Suprapubic skin (tissue), 4 donors: ENCODE data around the gene CDC5L. TPM values are rescaled to one million over a fixed set of nuclear protein-coding genes. Genes with fewer than 3 reads are reported as not detected.
A peak's percentile ranks its signal among the peaks of the same experiment; 100 is the strongest.

Experiments used
- DNase-seq, 2 donors: peaks; one replicate each; pipeline ENCODE4 v3.0.0-alpha.2; 2019; ENCODE audit warnings: low spot score in 2 of 2
- H3K27ac ChIP-seq: fragments of 200-600 bp; sonication (generic); one replicate; pipeline ENCODE4 v1.5.1; 2019
- H3K27me3 ChIP-seq: fragments of 200-600 bp; sonication (generic); one replicate; pipeline ENCODE4 v1.5.1; 2019
- H3K36me3 ChIP-seq: fragments of 200-600 bp; sonication (generic); one replicate; pipeline ENCODE4 v1.5.1; 2019
- H3K4me1 ChIP-seq: fragments of 200-600 bp; sonication (generic); one replicate; pipeline ENCODE4 v1.5.1; 2019
- H3K4me3 ChIP-seq: fragments of 200-600 bp; sonication (generic); one replicate; pipeline ENCODE4 v1.5.1; 2019; ENCODE audit warnings: mild to moderate bottlenecking
- H3K9me3 ChIP-seq: fragments of 200-600 bp; sonication (generic); one replicate; pipeline ENCODE4 v1.5.1; 2019
- EP300 ChIP-seq: sonication (generic); formaldehyde crosslinking; IDR thresholded peaks from one replicate; pipeline ENCODE4 v1.6.1; 2017; ENCODE audit warnings: antibody characterized with exemption
- POLR2A ChIP-seq, 2 donors: fragments of 450-650 bp; IDR thresholded peaks; one replicate each; pipeline ENCODE4 v1.6.1; 2017; ENCODE audit warnings: antibody characterized with exemption in 2 of 2, mild to moderate bottlenecking in 2 of 2, moderate library complexity in 2 of 2
- POLR2AphosphoS5 ChIP-seq, 3 donors: sonication (generic); formaldehyde crosslinking; IDR thresholded peaks; one replicate each; pipeline ENCODE4 v1.6.1; 2017; ENCODE audit warnings: antibody characterized with exemption in 3 of 3
- WGBS: methylation state at CpG from one replicate; pipeline ENCODE4 v1.1.5; 2018; 5-methylcytosine and 5-hydroxymethylcytosine counted together
- total RNA-seq, 4 donors: library from RNA; depleted of rRNA; stranded (reverse); fragments of >200 nt; gene quantifications; one replicate each; pipeline ENCODE4 v1.1.0, GENCODE V29; 2016
- TF ChIP-seq, protein P1 (sequence below), 2 donors: fragments of 200-600 bp in 1 of 2; fragments of 450-650 bp in 1 of 2; sonication (generic) in 1 of 2; IDR thresholded peaks; one replicate each; pipeline ENCODE4 v1.5.1; 2016 to 2019; ENCODE audit warnings: antibody characterized with exemption in 2 of 2, mild to moderate bottlenecking in 1 of 2, moderate library complexity in 1 of 2

The CDC5L gene
- total RNA-seq, 4 donors from 2014 or later: 12.3 to 16.6 (median 15.4) TPM

DNA sequence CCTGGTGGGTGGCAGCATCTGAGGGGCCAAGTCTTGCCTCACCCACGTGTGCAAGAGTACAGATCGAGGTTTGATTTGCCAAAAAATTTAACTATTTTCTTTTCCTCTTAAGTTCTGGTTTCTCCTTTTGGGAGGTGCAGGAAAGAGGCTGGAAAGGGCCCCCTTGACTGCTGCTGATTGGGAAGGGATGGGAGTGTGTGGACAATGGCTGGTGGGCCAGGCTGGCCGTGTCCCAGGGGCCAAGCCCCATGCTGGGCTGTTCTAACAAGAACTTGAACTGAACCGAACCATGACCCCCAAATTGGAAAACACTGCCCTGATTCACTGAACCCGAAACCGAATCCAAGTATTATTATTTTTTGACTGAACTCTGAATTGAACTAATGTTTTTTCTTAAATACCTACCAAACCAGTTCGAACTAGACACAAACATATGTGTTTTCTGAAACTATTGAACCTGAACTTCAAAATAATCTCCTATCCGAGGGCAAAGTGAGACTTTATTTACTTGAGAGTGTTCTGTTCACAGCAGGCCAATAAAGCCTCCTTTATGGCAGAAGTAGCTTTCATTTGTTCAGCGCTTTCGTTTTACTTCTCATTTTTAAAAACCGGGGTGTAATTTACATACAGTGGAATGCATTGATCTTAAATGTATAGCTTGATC is 91.2 kb downstream of the CDC5L start:
- Histone ChIP-seq H3K9me3 (no peaks in the 10 kb centered on the region), H3K4me1 (peaks cover 12% of the 10 kb centered on the region), H3K27me3 (no peaks in the 10 kb centered on the region), H3K4me3 (no peak overlapping the region), H3K36me3 (no peaks in the 10 kb centered on the region), H3K27ac (no peak overlapping the region)
- no peak for DNase-seq
- 65% methylated on average over 11 of the region's 11 CpGs for WGBS
- TF ChIP-seq EP300 (no peak), POLR2A (IDR thresholded peaks at IDR 0.05) (no peak), POLR2AphosphoS5 (IDR thresholded peaks at IDR 0.05) (no peak)
- TF ChIP-seq, protein P1, sequence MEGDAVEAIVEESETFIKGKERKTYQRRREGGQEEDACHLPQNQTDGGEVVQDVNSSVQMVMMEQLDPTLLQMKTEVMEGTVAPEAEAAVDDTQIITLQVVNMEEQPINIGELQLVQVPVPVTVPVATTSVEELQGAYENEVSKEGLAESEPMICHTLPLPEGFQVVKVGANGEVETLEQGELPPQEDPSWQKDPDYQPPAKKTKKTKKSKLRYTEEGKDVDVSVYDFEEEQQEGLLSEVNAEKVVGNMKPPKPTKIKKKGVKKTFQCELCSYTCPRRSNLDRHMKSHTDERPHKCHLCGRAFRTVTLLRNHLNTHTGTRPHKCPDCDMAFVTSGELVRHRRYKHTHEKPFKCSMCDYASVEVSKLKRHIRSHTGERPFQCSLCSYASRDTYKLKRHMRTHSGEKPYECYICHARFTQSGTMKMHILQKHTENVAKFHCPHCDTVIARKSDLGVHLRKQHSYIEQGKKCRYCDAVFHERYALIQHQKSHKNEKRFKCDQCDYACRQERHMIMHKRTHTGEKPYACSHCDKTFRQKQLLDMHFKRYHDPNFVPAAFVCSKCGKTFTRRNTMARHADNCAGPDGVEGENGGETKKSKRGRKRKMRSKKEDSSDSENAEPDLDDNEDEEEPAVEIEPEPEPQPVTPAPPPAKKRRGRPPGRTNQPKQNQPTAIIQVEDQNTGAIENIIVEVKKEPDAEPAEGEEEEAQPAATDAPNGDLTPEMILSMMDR (IDR thresholded peaks at IDR 0.05): no peak

DNA sequence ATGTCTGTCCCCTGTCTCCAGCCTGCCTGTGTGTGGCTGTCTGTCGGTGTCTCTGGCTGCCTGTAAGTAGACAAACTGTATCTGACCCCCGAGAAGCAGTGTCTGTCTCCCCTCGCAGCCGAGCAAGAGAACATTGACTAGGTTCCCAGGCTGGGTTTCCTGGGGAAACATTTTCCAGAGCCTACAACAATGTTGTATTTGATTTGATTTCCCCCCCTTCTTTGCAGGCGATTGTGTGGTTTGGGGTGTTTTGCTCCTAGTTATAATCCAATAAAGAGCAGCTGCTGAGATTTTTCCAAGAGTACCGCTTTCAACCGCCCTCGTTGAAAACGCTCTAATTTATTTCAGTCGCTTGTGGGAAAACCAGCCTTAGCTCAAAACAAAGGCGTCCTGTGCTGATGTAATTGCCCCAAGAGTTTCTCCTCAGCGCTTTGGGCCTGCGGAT is 92.6 kb downstream of the CDC5L start:
- Histone ChIP-seq H3K9me3 (no peaks in the 10 kb centered on the region), H3K36me3 (no peaks in the 10 kb centered on the region), H3K4me1 (peaks cover 12% of the 10 kb centered on the region), H3K27me3 (no peaks in the 10 kb centered on the region), H3K27ac (no peak overlapping the region), H3K4me3 (no peak overlapping the region)
- 63% methylated on average over 13 of the region's 13 CpGs for WGBS
- no peak for DNase-seq
- TF ChIP-seq POLR2A (IDR thresholded peaks at IDR 0.05) (no peak), EP300 (no peak), POLR2AphosphoS5 (IDR thresholded peaks at IDR 0.05) (no peak)
- TF ChIP-seq, protein P1 (IDR thresholded peaks at IDR 0.05): no peak

DNA sequence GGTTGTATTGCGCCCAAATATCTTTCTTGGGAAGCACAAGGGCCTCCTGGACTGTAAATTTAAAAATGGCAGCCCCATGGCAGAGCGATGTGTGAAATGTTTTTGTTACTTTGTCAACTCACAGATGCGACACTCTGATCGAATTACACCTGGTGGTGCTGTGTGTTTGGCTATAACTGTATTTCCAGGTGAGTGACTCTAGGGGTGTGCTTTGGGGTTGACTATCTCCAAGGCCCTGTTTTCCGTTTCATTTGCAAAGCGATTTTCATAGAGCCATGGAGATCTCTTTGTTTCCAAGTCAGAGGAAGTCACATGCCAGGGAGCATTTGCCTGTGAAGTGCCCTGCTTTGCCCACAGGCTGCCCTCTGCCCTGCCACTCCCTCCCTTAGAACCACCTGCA is 93.5 kb downstream of the CDC5L start:
- H3K4me1 ChIP-seq: peaks cover 7% of the 10 kb centered on the region
- 87% methylated on average over 6 of the region's 6 CpGs for WGBS
- peak overlapping the region; percentile 24 for H3K27ac ChIP-seq
- H3K4me3 ChIP-seq: no peak overlapping the region
- H3K27me3 ChIP-seq: no peaks in the 10 kb centered on the region
- no peaks in the 10 kb centered on the region for H3K36me3 ChIP-seq
- DNase-seq: no peak
- no peak for TF ChIP-seq EP300
- TF ChIP-seq, protein P1 (IDR thresholded peaks at IDR 0.05): no peak
- no peak for TF ChIP-seq POLR2AphosphoS5 (IDR thresholded peaks at IDR 0.05)
- no peak for TF ChIP-seq POLR2A (IDR thresholded peaks at IDR 0.05)
- no peaks in the 10 kb centered on the region for H3K9me3 ChIP-seq

DNA sequence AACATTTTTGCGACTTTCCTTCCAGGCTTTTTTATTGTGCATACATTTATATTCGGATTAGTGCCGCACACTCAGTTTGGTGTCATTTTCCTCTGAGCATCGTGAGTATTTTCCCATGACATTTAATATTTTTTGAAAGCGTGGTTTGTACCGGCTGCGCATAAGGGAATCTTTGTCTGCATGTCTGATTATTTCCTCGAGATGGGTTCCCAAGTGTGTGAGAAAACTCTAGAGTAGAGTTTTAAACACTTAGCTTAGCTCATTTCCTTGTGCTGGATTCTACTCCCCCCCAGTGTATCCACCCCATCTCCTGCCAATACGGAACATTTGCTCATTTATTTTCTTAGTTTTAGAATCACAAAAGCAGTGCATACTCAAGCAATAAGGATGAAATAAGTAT is 94.3 kb downstream of the CDC5L start:
- H3K9me3 ChIP-seq: no peaks in the 10 kb centered on the region
- peaks cover 6% of the 10 kb centered on the region for H3K4me1 ChIP-seq
- H3K4me3 ChIP-seq: no peak overlapping the region
- no peaks in the 10 kb centered on the region for H3K36me3 ChIP-seq
- 84% methylated on average over 9 of the region's 9 CpGs for WGBS
- TF ChIP-seq, protein P1 (IDR thresholded peaks at IDR 0.05): no peak
- TF ChIP-seq EP300: no peak
- no peak overlapping the region for H3K27ac ChIP-seq
- no peak for DNase-seq
- H3K27me3 ChIP-seq: no peaks in the 10 kb centered on the region

DNA sequence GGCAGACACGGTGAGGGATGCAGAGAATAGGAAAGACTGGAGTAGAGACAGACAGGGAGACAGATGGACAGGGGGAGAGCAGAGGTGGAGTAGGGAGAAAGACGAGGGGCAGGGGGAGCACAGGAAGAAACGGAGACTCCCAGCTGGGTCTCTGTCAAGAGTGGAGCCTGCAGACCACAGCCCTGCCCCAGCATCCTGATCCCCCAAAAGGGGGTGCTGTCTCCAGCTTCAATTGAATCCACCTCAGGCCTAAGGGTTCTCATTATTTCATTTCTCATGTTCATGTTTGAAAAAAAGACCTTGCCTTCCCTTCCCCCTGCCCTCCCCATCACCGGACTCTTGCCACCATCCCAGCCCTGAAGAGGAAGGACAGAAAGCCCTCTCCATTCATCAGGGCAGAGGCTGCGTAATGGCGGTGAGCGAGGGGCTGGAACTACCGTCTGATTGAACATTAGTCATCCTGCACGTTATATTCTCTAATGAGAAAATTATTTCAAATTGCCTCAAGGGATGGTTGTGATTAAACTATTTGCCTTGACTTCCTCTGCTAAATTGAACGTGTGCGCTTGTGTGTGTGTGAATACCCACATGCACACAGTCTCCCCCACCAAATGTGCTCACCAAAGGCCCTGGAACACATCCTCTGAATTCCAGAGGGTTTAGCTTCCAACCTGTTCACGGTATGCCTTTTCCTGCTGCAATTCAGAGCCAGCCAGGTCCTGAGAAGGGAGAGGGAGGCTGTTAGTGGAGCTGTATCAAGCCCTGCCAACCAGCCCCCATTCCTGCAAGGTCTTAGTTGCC is 98.3 kb downstream of the CDC5L start:
- Histone ChIP-seq H3K27ac (no peak overlapping the region), H3K4me3 (no peak overlapping the region), H3K9me3 (no peaks in the 10 kb centered on the region), H3K36me3 (no peaks in the 10 kb centered on the region), H3K4me1 (peaks cover 13% of the 10 kb centered on the region), H3K27me3 (no peaks in the 10 kb centered on the region)
- WGBS: 61% methylated on average over 12 of the region's 12 CpGs
- DNase-seq: no peak
- TF ChIP-seq POLR2AphosphoS5 (IDR thresholded peaks at IDR 0.05): no peak
- TF ChIP-seq, protein P1 (IDR thresholded peaks at IDR 0.05): no peak
- no peak for TF ChIP-seq EP300
- no peak for TF ChIP-seq POLR2A (IDR thresholded peaks at IDR 0.05)
